ENCODE results near the gene SF3A1.

DNA sequence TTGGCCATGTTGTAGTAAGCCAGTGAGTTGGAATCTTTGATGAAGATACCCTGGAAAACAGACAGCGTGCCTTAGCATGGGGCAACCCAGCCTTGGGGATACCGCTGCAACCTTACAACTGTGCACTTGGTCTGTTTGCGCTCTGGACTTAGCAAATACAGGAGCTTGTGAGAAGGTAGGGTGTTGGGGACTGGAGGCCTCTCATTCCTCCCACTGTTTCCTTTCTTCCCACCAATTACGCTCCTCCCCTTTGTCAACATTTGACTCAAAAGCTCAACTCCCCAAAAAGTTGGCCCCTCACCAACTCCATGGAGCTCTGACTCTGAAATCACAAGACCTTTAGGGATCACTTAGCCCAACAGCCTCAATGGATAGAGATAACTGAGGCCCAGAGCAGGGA, 22.0 kb downstream of the SF3A1 start:
- no peak for TF ChIP-seq POLR3A (IDR thresholded peaks at IDR 0.05; ENCODE audit: borderline replicate concordance, extremely low read depth, insufficient read depth, insufficient read length)
- TF ChIP-seq MEF2D (tag; conservative IDR thresholded peaks at IDR 0.05; ENCODE audit: low read depth), result no peak
- no peak for TF ChIP-seq CBX2 (IDR thresholded peaks at IDR 0.05; ENCODE audit: insufficient read depth, low read length, poor library complexity, severe bottlenecking)
- TF ChIP-seq ZNF12 (CRISPR knock-in tag; IDR thresholded peaks at IDR 0.05), result no peak
- no peak for TF ChIP-seq ZNF140 (CRISPR knock-in tag; IDR thresholded peaks at IDR 0.05)
- no peak for TF ChIP-seq PTRF (tag; IDR thresholded peaks at IDR 0.05)

Measured in K562 (cell line).